DND-41 (cell line): ENCODE results near the gene AHNAK.

Experiments
- ATAC-seq: fragments of 200-7000 bp; cut with Tn5 transposase; 3 replicates; pipeline ENCODE4 v1.9.1; 2021; ENCODE audit warnings: low read depth; ENCODE audit not compliant: insufficient read depth
- DNase-seq: peaks from one replicate; pipeline ENCODE4 v3.0.0-alpha.2; 2020
- H2AFZ ChIP-seq: 2 replicates; pipeline ENCODE4 v1.6.0; 2012; ENCODE audit warnings: low read depth, low read length
- H3K27ac ChIP-seq: 2 replicates; pipeline ENCODE4 v1.5.1; 2012; ENCODE audit warnings: low read length, inconsistent platforms
- H3K27me3 ChIP-seq: fragments of 200-600 bp; sonication (generic); 2 replicates; pipeline ENCODE4 v1.6.0; 2012; ENCODE audit warnings: low read length, mild to moderate bottlenecking, inconsistent platforms; ENCODE audit not compliant: insufficient read depth, poor library complexity
- H3K36me3 ChIP-seq: 2 replicates; pipeline ENCODE4 v1.5.1; 2012; ENCODE audit warnings: low read length, inconsistent platforms; ENCODE audit not compliant: insufficient read depth
- H3K4me1 ChIP-seq: 2 replicates; pipeline ENCODE4 v1.5.1; 2012; ENCODE audit warnings: mild to moderate bottlenecking, low read length; ENCODE audit not compliant: insufficient read depth
- H3K4me2 ChIP-seq: 2 replicates; pipeline ENCODE4 v1.6.0; 2012; ENCODE audit warnings: mild to moderate bottlenecking, moderate library complexity, low read length, inconsistent platforms; ENCODE audit not compliant: insufficient read depth
- H3K4me3 ChIP-seq, 2 experiments: fragments of 200-600 bp in 1 of 2; shearing (Covaris generic) in 1 of 2; 2 replicates each; pipeline ENCODE4 v1.5.1; 2012 to 2016; ENCODE audit warnings: inconsistent platforms in 2 of 2, low read length in 2 of 2, mild to moderate bottlenecking in 2 of 2, low read depth in 1 of 2, moderate library complexity in 1 of 2
- H3K79me2 ChIP-seq: 2 replicates; pipeline ENCODE4 v1.6.0; 2012; ENCODE audit warnings: low read length, inconsistent platforms; ENCODE audit not compliant: insufficient read depth
- H3K9ac ChIP-seq: 2 replicates; pipeline ENCODE4 v1.6.0; 2012; ENCODE audit warnings: low read depth, mild to moderate bottlenecking, inconsistent platforms, low read length, moderate library complexity
- H3K9me3 ChIP-seq: 2 replicates; pipeline ENCODE4 v1.5.1; 2012; ENCODE audit warnings: low read length, moderate library complexity, mild to moderate bottlenecking, inconsistent platforms; ENCODE audit not compliant: insufficient read depth, severe bottlenecking
- H4K20me1 ChIP-seq: 2 replicates; pipeline ENCODE4 v1.6.0; 2012; ENCODE audit warnings: low read length; ENCODE audit not compliant: insufficient read depth
- CTCF ChIP-seq: IDR thresholded peaks from 2 replicates; pipeline ENCODE4 v1.5.1; 2012; ENCODE audit warnings: borderline replicate concordance, low read length, moderate library complexity, mild to moderate bottlenecking; ENCODE audit not compliant: poor library complexity, severe bottlenecking; ENCODE audit errors: extremely low read depth
- EZH2 ChIP-seq: IDR thresholded peaks from 3 replicates; pipeline ENCODE4 v1.6.1; 2012; ENCODE audit warnings: borderline replicate concordance, low read depth, mild to moderate bottlenecking, moderate library complexity, low read length, inconsistent platforms; ENCODE audit not compliant: severe bottlenecking

AHNAK gene

GRCh38 chr11:62394825-62395538 lies 151.6 kb downstream of the AHNAK start:
- Histone ChIP-seq H2AFZ (no peak overlapping the region), H3K36me3 (no peaks in the 10 kb centered on the region), H3K9ac (no peak overlapping the region), H3K4me1 (no peaks in the 10 kb centered on the region), H4K20me1 (no peaks in the 10 kb centered on the region; the same call in 1 of the 2 replicates), H3K4me3 (no peak overlapping the region), H3K79me2 (no peaks in the 10 kb centered on the region), H3K4me2 (no peak overlapping the region), H3K27me3 (peaks cover 21% of the 10 kb centered on the region), H3K9me3 (no peaks in the 10 kb centered on the region), H3K27ac (no peak overlapping the region)
- TF ChIP-seq EZH2 (no peak), CTCF (peak; percentile 86)
- DNase-seq (peak; percentile 57), ATAC-seq (peak; percentile 93)

- H3K79me2 ChIP-seq: no peaks in the 10 kb centered on the region
- H3K9me3 ChIP-seq: no peaks in the 10 kb centered on the region
- H3K4me1 ChIP-seq: no peaks in the 10 kb centered on the region
- H3K4me3 ChIP-seq: no peak overlapping the region
- ATAC-seq (no peak), DNase-seq (no peak)
- no peak overlapping the region for H3K4me2 ChIP-seq
- H4K20me1 ChIP-seq: no peaks in the 10 kb centered on the region; the same call in 1 of the 2 replicates
- no peaks in the 10 kb centered on the region for H3K36me3 ChIP-seq
- H3K9ac ChIP-seq: no peak overlapping the region
- H2AFZ ChIP-seq: no peak overlapping the region
- H3K27ac ChIP-seq: no peak overlapping the region
- peaks cover 26% of the 10 kb centered on the region for H3K27me3 ChIP-seq
- TF ChIP-seq CTCF: no peak
- no peak for TF ChIP-seq EZH2
Observed at GRCh38 chr11:62393735-62394134, 152.9 kb downstream of the AHNAK start.

GRCh38 chr11:62393061-62393611 lies 153.5 kb downstream of the AHNAK start:
- no peak overlapping the region for H2AFZ ChIP-seq
- H3K36me3 ChIP-seq: no peaks in the 10 kb centered on the region
- H3K4me2 ChIP-seq: no peak overlapping the region
- no peak for TF ChIP-seq EZH2
- no peak for TF ChIP-seq CTCF
- H3K79me2 ChIP-seq: no peaks in the 10 kb centered on the region
- H3K27ac ChIP-seq: no peak overlapping the region
- ATAC-seq (0 out of 3 replicates have a peak, but pooled peaks have one; percentile 44), DNase-seq (no peak)
- no peaks in the 10 kb centered on the region for H3K4me1 ChIP-seq
- no peaks in the 10 kb centered on the region for H3K9me3 ChIP-seq
- H4K20me1 ChIP-seq: no peaks in the 10 kb centered on the region; the same call in 1 of the 2 replicates
- peaks cover 28% of the 10 kb centered on the region for H3K27me3 ChIP-seq
- H3K9ac ChIP-seq: no peak overlapping the region
- H3K4me3 ChIP-seq: no peak overlapping the region
